Peyer's patch (tissue), 4 donors: Measurements from ENCODE around the gene FARS2. TPM values are rescaled to one million over a fixed set of nuclear protein-coding genes. Genes with fewer than 3 reads are reported as not detected.

ENCODE experiments used
- total RNA-seq, 4 donors: library from RNA; depleted of rRNA; stranded (reverse); fragments of >200 nt; gene quantifications; one replicate each; pipeline ENCODE4 v1.1.0, GENCODE V29; 2016

Gene FARS2
- total RNA-seq, 4 donors from 2014 or later, result 9.5 to 42.1 (median 17.1) TPM

Other genes starting within 250 kb of the FARS2 start
- gene PPP1R3G, start 176.2 kb upstream of the FARS2 start, total RNA-seq, result 1 to 10 TPM in 1 of 4 donors, under 1 TPM in 1, not detected in 2; 0.35 to 1.7 TPM
- 10 to 100 TPM in 1 of 4 donors, 1 to 10 TPM in 3; 6.3 to 13.7 (median 7.8) TPM for gene LYRM4, start 563 bp upstream of the FARS2 start, total RNA-seq